PC-9 (cell line): ENCODE data around the gene LRP10. TPM values are rescaled to one million over a fixed set of nuclear protein-coding genes. Genes with fewer than 3 reads are reported as not detected.
"Not testable (repeated sequence)": the region's sequence is repeated elsewhere in the genome, so short reads cannot be mapped to it uniquely, and the experiment has no call there.

ENCODE experiments used
- BruUV-seq: library from RNA; stranded (reverse); fragments of 400-500 nt; replicated peaks from 2 replicates; lab custom pipeline; 2021; lab: Mats Ljungman, UMichigan
- CTCF ChIA-PET: fragments of 300-600 bp; sonication (Branson Sonifier 250); formaldehyde crosslinking; loops from one replicate; lab custom pipeline; 2022; ENCODE audit warnings: antibody characterized with exemption; lab: Charles Lee
- POLR2A ChIA-PET: fragments of 300-600 bp; sonication (Branson Sonifier 250); formaldehyde crosslinking; loops from one replicate; lab custom pipeline; 2022; ENCODE audit warnings: antibody characterized with exemption; ENCODE audit not compliant: unreplicated experiment; lab: Charles Lee
- DNase-seq, 2 experiments: peaks; one replicate each; pipeline versions ENCODE4 v3.0.0 to v3.0.0-alpha.2; 2015 to 2022; ENCODE audit warnings: mixed read lengths in 1 of 2
- H2AFZ ChIP-seq: fragments of 200-600 bp; sonication (generic); 2 replicates; pipeline ENCODE4 v1.8.1; 2017; ENCODE audit warnings: antibody characterized with exemption
- H3F3A ChIP-seq: fragments of 200-600 bp; sonication (generic); 2 replicates; pipeline ENCODE4 v1.8.1; 2017; ENCODE audit warnings: antibody characterized with exemption, mild to moderate bottlenecking, low read depth; ENCODE audit not compliant: insufficient read depth
- H3K27ac ChIP-seq: fragments of 200-600 bp; sonication (generic); 2 replicates; pipeline ENCODE4 v1.6.1; 2016; ENCODE audit warnings: mixed run types
- H3K27me3 ChIP-seq: fragments of 200-600 bp; sonication (generic); 2 replicates; pipeline ENCODE4 v1.6.1; 2016; ENCODE audit warnings: low read depth, mixed run types; ENCODE audit not compliant: insufficient read depth
- H3K36me3 ChIP-seq: fragments of 200-600 bp; sonication (generic); 2 replicates; pipeline ENCODE4 v1.6.1; 2016; ENCODE audit warnings: low read depth, mixed run types
- H3K4me1 ChIP-seq: fragments of 200-600 bp; sonication (generic); replicated peaks from 2 replicates; pipeline ENCODE4 v1.6.1; 2016; ENCODE audit warnings: mixed run types; ENCODE audit not compliant: insufficient read depth
- H3K4me2 ChIP-seq: fragments of 200-600 bp; sonication (generic); 2 replicates; pipeline ENCODE4 v1.6.1; 2017; ENCODE audit warnings: mixed run types
- H3K4me3 ChIP-seq: fragments of 200-600 bp; sonication (generic); 2 replicates; pipeline ENCODE4 v1.6.1; 2016; ENCODE audit warnings: mixed run types
- H3K79me2 ChIP-seq: fragments of 200-600 bp; sonication (generic); 2 replicates; pipeline ENCODE4 v1.6.1; 2017; ENCODE audit warnings: low read depth, mixed run types
- H3K9me2 ChIP-seq: fragments of 200-600 bp; sonication (generic); 2 replicates; pipeline ENCODE4 v1.8.1; 2017; ENCODE audit warnings: mild to moderate bottlenecking; ENCODE audit not compliant: insufficient read depth
- H3K9me3 ChIP-seq: fragments of 200-600 bp; sonication (generic); 2 replicates; pipeline ENCODE4 v1.8.1; 2016; ENCODE audit warnings: low read depth; ENCODE audit not compliant: insufficient read depth
- H4K20me1 ChIP-seq: fragments of 200-600 bp; sonication (generic); 2 replicates; pipeline ENCODE4 v1.8.1; 2017; ENCODE audit not compliant: insufficient read depth
- CTCF ChIP-seq: fragments of 200-600 bp; sonication (generic); conservative IDR thresholded peaks from 2 replicates; pipeline ENCODE4 v1.6.1; 2017; ENCODE audit warnings: mixed run types, antibody characterized with exemption, mild to moderate bottlenecking, moderate library complexity
- EZH2 ChIP-seq: fragments of 200-600 bp; sonication (generic); IDR thresholded peaks from 2 replicates; pipeline ENCODE4 v1.8.0; 2017; ENCODE audit warnings: antibody characterized with exemption, low read depth
- intact Hi-C: fragments of 100-400 bp; cut with micrococcal nuclease; formaldehyde crosslinking; loops from one replicate; pipeline ENCODE4 v1.10.0; 2022; ENCODE audit not compliant: unreplicated experiment
- total RNA-seq: library from RNA; stranded (reverse); gene quantifications from 2 replicates; pipeline ENCODE4 v1.2.3, GENCODE V29; 2021

Gene LRP10
- total RNA-seq, 1 experiment from 2014 or later = 61.6 TPM

DNA sequence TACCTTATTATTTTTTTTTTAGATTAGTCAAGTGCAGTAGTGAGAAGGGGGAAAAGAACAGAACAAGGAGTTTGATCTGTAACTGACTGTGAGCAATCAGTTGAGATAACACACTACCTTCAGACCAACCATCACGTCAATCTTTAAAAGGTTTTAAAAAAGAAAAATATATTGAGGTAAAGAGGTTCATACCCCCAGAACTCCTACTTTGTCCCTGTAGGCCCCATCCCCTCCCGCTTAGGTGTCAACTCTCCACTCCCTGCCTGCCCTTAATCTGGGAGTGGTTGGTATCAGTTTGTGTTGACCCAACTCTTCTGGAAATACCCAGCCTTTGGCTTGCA is 19.0 kb upstream of the LRP10 start:
- Histone ChIP-seq H3K79me2 (no peaks in the 10 kb centered on the region), H3F3A (no peaks in the 10 kb centered on the region), H3K4me2 (peak overlapping the region; percentile 88; the same call in 1 of the 2 replicates), H3K4me3 (no peak overlapping the region), H4K20me1 (no peaks in the 10 kb centered on the region), H3K36me3 (no peaks in the 10 kb centered on the region), H3K9me3 (no peaks in the 10 kb centered on the region), H3K9me2 (no peaks in the 10 kb centered on the region), H3K27me3 (no peaks in the 10 kb centered on the region), H2AFZ (no peak overlapping the region), H3K4me1 (peaks cover 4% of the 10 kb centered on the region; the same call in 1 of the 2 replicates), H3K27ac (no peak overlapping the region)
- ChIA-PET CTCF (interaction anchor here (0.5 to 1.3 kb wide), 9 partner anchors 20 to 1891 kb away, joined by 3 to 6 read pairs (median 4); partner anchors contain the start of gene DAD1), POLR2A (no interaction called here)
- no peak for DNase-seq
- TF ChIP-seq CTCF (no peak), EZH2 (no peak)
- BruUV-seq = no TSS peak
- intact Hi-C loops = loop anchor here (2.0 to 5.0 kb wide), 3 partner anchors 30 to 295 kb away; no protein-coding TSS in a partner anchor

DNA sequence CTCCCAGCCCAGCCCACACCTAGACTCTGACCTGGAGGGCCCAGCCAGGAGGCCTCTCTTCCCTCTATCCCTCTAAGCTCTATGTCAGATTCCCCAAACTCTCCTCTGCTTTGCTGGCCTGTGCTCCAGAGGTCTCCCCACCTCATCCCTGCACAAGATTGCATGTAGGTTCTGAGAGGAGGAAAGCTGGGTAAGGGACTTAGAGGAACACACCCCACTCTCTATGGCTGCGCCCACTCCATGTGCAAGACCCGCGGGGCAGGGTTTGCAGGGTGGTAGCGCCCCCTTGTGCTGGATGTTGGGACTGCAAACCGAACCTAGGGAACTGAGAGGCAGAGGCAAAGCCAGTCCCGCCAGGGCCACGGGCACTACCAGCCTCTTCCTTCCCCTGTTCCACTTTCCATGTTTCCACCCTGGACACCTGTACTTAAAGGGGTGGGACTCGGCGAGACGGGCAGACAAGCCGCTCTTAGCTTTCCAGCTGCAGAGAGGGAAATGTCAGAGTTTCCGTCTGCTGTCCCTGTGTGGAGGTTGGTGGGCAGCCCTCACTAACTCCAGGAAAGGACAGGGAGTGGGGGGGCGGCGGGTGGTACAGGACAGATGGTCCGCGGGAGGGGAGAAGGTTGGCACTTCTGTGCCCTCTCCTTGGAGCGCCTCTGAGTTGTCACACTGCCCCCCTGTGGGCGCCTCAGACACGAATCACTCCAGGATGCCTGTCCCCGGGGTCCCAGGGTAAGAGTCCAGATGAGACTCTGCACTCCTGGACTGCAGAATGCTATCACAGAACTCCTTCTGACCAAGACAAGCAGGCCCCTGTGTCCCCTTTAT is 18.4 kb upstream of the LRP10 start:
- H3K27ac ChIP-seq = no peak overlapping the region
- no peaks in the 10 kb centered on the region for H3K9me2 ChIP-seq
- no peaks in the 10 kb centered on the region for H3K79me2 ChIP-seq
- TF ChIP-seq CTCF (peak; percentile 91), EZH2 (no peak)
- no peaks in the 10 kb centered on the region for H3K27me3 ChIP-seq
- peaks cover 4% of the 10 kb centered on the region; the same call in 1 of the 2 replicates for H3K4me1 ChIP-seq
- ChIA-PET POLR2A (no interaction called here), CTCF (interaction anchor here (0.5 to 1.4 kb wide), 12 partner anchors 20 to 1892 kb away, joined by 3 to 6 read pairs (median 4); partner anchors contain the start of gene DAD1)
- peak overlapping the region; percentile 85 for H2AFZ ChIP-seq
- H3K36me3 ChIP-seq = no peaks in the 10 kb centered on the region
- peak overlapping the region; percentile 88 for H3K4me2 ChIP-seq
- H3F3A ChIP-seq = no peaks in the 10 kb centered on the region
- H3K9me3 ChIP-seq = no peaks in the 10 kb centered on the region
- peak overlapping the region; percentile 48; the same call in 1 of the 2 replicates for H3K4me3 ChIP-seq
- intact Hi-C loops = loop anchor here (1.0 to 5.0 kb wide), 5 partner anchors 30 to 296 kb away; no protein-coding TSS in a partner anchor
- no peaks in the 10 kb centered on the region for H4K20me1 ChIP-seq
- BruUV-seq = no TSS peak
- DNase-seq = peak in 1 of 2 experiments; percentile 80

DNA sequence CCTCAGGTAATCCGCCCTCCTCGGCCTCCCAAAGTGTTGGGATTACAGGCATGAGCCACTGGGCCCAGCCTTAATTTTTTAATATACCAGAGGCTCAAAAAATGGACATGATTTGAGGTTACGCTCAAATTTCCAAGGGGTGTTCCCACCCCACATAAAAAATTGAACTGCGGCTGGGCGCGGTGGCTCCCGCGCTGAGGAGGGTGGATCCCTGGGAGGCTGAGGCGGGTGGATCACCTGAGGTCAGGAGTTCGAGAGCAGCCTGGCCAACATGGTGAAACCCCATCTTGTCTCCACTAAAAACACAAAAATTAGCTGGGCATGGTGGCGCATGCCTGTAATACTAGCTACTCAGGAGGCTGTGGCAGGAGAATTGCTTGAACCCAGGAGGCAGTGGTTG is 17.2 kb upstream of the LRP10 start:
- DNase-seq, H3K79me2 ChIP-seq, H3F3A ChIP-seq, H3K4me3 ChIP-seq, H3K9me3 ChIP-seq, H3K4me2 ChIP-seq, H2AFZ ChIP-seq, H3K4me1 ChIP-seq, H3K27ac ChIP-seq, H4K20me1 ChIP-seq, H3K27me3 ChIP-seq, POLR2A ChIA-PET, H3K36me3 ChIP-seq, BruUV-seq, H3K9me2 ChIP-seq: not testable (repeated sequence)
- intact Hi-C loops = loop anchor here (5.0 kb wide), 1 partner anchor 297 kb away; no protein-coding TSS in a partner anchor
- CTCF ChIA-PET = interaction anchor here (0.6 to 1.7 kb wide), 5 partner anchors 27 to 465 kb away, joined by 3 to 6 read pairs (median 4); no protein-coding TSS in a partner anchor
